Naive thymus-derived CD4-positive, alpha-beta T cell (primary cell): ENCODE results near the gene DENND2D. TPM values are rescaled to one million over a fixed set of nuclear protein-coding genes. Genes with fewer than 3 reads are reported as not detected.

ENCODE experiments used
- ATAC-seq: fragments of 150-1000 bp; cut with Tn5 transposase; 2 replicates; pipeline ENCODE4 v1.10.0; 2021; ENCODE audit warnings: mild to moderate bottlenecking, moderate library complexity
- CTCF ChIA-PET: fragments of 350-600 bp; sonication (Branson Sonifier 250); formaldehyde crosslinking; loops from one replicate; lab custom pipeline; 2021; ENCODE audit warnings: antibody characterized with exemption; lab: Charles Lee
- POLR2A ChIA-PET: fragments of 350-600 bp; sonication (Branson Sonifier 250); formaldehyde crosslinking; loops from one replicate; lab custom pipeline; 2021; ENCODE audit warnings: antibody characterized with exemption, inconsistent platforms; lab: Charles Lee
- DNase-seq, 9 donors: peaks; one replicate each; pipeline versions ENCODE4 v3.0.0 to v3.0.0-alpha.2; 2020 to 2022; ENCODE audit warnings: mixed read lengths in 1 of 9
- H3K27ac ChIP-seq: one replicate; pipeline ENCODE4 v1.7.0; 2013; ENCODE audit warnings: mild to moderate bottlenecking, low read depth, low read length, moderate library complexity
- H3K27me3 ChIP-seq, 2 donors: one replicate each; pipeline ENCODE4 v1.7.0; 2013; ENCODE audit warnings: low read length in 2 of 2, mild to moderate bottlenecking in 2 of 2, moderate library complexity in 2 of 2; ENCODE audit not compliant: control insufficient read depth in 2 of 2, insufficient read depth in 2 of 2
- H3K36me3 ChIP-seq, 3 experiments: 1 replicate in 2 of 3; 2 replicates in 1 of 3; pipeline ENCODE4 v1.7.0; 2013; ENCODE audit warnings: low read length in 3 of 3, mild to moderate bottlenecking in 3 of 3, moderate library complexity in 1 of 3; ENCODE audit not compliant: insufficient read depth in 3 of 3, control insufficient read depth in 2 of 3
- H3K4me1 ChIP-seq, 2 donors: one replicate each; pipeline ENCODE4 v1.7.0; 2013; ENCODE audit warnings: low read length in 2 of 2, mild to moderate bottlenecking in 2 of 2, moderate library complexity in 1 of 2; ENCODE audit not compliant: control insufficient read depth in 2 of 2, insufficient read depth in 2 of 2
- H3K4me3 ChIP-seq: 2 replicates; pipeline ENCODE4 v1.7.0; 2013; ENCODE audit warnings: mild to moderate bottlenecking, low read length
- H3K9me3 ChIP-seq, 3 experiments: 1 replicate in 2 of 3; 2 replicates in 1 of 3; pipeline ENCODE4 v1.7.0; 2013; ENCODE audit warnings: low read length in 3 of 3; ENCODE audit not compliant: control insufficient read depth in 2 of 3
- H3K27ac Mint-ChIP-seq, 9 donors: one replicate each; pipeline ENCODE4 v1.8.0; 2020 to 2022; ENCODE audit warnings: mixed read lengths in 9 of 9, mild to moderate bottlenecking in 8 of 9, moderate library complexity in 5 of 9, inconsistent platforms in 2 of 9
- H3K27me3 Mint-ChIP-seq, 5 donors: one replicate each; pipeline ENCODE4 v1.8.0; 2021 to 2022; ENCODE audit warnings: mixed read lengths in 5 of 5, mild to moderate bottlenecking in 1 of 5
- H3K36me3 Mint-ChIP-seq, 5 donors: one replicate each; pipeline ENCODE4 v1.8.0; 2020 to 2022; ENCODE audit warnings: mixed read lengths in 5 of 5, mild to moderate bottlenecking in 3 of 5, inconsistent platforms in 1 of 5
- H3K4me1 Mint-ChIP-seq, 7 donors: one replicate each; pipeline ENCODE4 v1.8.0; 2020 to 2022; ENCODE audit warnings: mixed read lengths in 7 of 7, mild to moderate bottlenecking in 3 of 7, inconsistent platforms in 1 of 7
- H3K4me3 Mint-ChIP-seq, 10 donors: one replicate each; pipeline ENCODE4 v1.8.0; 2020 to 2022; ENCODE audit warnings: mild to moderate bottlenecking in 10 of 10, mixed read lengths in 10 of 10, moderate library complexity in 6 of 10, inconsistent platforms in 2 of 10
- H3K9me3 Mint-ChIP-seq, 11 donors: one replicate each; pipeline ENCODE4 v1.8.0; 2020 to 2022; ENCODE audit warnings: mixed read lengths in 11 of 11, mild to moderate bottlenecking in 4 of 11, inconsistent platforms in 1 of 11, moderate library complexity in 1 of 11
- intact Hi-C, 2 donors: fragments of 100-400 bp; cut with micrococcal nuclease; formaldehyde crosslinking; loops; one replicate each; pipeline ENCODE4 v1.15.1; 2023
- polyA plus RNA-seq, 2 donors: library from polyadenylated mRNA; unstranded; fragments of 300-500 nt; fragmentation: Illumina TruSeq; gene quantifications; one replicate each; pipeline ENCODE4 v1.2.3, GENCODE V29; 2021
- total RNA-seq, 6 experiments: library from RNA in 5 of 6; stranded (reverse) in 5 of 6; gene quantifications; 1 replicate in 5 of 6; 2 replicates in 1 of 6; pipeline ENCODE4 v1.2.3 and lab custom pipeline; 2021 to 2026

Gene DENND2D
- total and polyA plus RNA-seq, 7 experiments from 2014 or later: 122 to 421 (median 288) TPM

DNA sequence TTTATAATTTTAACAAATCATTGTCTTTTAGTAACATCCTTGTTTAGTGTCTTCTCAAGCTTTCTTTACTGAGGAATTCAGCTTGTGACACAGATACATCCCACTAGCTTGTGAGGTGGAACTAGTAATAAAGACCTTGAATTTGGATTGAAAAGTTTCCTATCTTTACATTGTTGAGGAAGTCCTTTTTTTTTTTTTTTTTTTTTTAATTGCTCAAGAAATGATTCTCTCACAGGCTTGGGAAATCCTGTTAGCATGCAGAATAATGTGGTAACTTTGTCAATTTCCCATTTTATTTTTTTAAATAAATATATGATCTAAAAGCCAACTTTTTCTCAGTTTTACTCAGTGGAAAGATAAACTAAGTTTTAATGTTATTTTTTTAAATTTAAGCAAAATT is 15.8 kb downstream of the DENND2D start:
- ChIA-PET POLR2A (interaction anchor here (0.7 to 26.6 kb wide), 3 partner anchors 13 to 220 kb away, joined by 4 to 1128 read pairs (median 248); partner anchors contain the start of genes CHI3L2 and DENND2D), CTCF (interaction anchor here (0.7 kb wide), 1 partner anchor 569 kb away, joined by 3 read pairs; no protein-coding TSS in a partner anchor)
- Histone ChIP-seq H3K36me3 (peaks cover 26 to 45% (median 32%) of the 10 kb centered on the region in 3 experiments), H3K9me3 (no peaks in the 10 kb centered on the region), H3K27ac (no peak overlapping the region), H3K27me3 (no peaks in the 10 kb centered on the region), H3K4me1 (peaks cover 12 to 48% of the 10 kb centered on the region in 2 donors), H3K4me3 (no peak overlapping the region)
- no peaks in the 10 kb centered on the region for H3K27me3 Mint-ChIP-seq
- peaks cover 26 to 60% (median 42%) of the 10 kb centered on the region in 5 donors for H3K36me3 Mint-ChIP-seq
- intact Hi-C loops: loop anchor here (5.0 kb wide), 1 partner anchor 38 kb away; no protein-coding TSS in a partner anchor
- no peaks in the 10 kb centered on the region for H3K9me3 Mint-ChIP-seq
- no peak for DNase-seq
- H3K4me1 Mint-ChIP-seq: peaks cover 58 to 98% (median 91%) of the 10 kb centered on the region in 7 donors
- ATAC-seq: no peak
- peak overlapping the region in 5 of 9 donors; percentile 17 to 99 (median 78) for H3K27ac Mint-ChIP-seq
- H3K4me3 Mint-ChIP-seq: no peak overlapping the region

DNA sequence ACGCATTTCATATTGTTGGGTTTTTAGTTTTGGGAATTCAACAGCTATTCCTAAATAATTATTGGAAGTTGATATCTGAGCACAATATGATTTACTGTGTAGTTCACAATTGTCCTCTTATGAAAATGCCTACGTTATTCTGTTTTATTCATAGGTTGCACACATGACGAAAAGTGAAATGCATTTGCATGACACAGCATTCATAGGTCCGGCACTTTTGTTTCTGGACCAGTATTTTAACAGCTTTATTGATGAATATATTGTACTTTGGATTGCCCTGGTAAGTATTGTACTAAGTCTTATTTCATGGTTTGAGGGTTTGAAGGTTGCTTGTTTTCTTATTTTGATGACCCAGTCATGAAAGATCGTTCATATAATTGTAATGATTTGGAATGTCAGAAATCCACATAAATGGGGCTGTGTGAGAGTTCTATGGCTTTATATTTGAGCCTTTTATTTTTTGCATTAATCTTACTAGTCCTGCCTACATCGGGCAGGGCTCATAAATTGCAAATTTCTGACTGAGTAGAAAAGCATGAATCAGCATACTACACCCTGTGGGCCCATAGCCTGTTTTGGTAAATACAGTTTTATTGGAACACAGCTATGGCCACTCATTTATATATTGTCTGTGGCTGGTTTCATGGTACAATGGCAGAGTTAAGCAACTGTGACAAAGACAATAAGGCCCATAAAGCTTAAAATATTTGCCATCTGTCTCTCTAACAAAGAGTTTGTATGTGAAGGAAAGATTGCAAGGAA is 17.0 kb downstream of the DENND2D start:
- H3K27ac Mint-ChIP-seq: peak overlapping the region in 8 of 9 donors; percentile 17 to 99 (median 78)
- ATAC-seq (no peak), DNase-seq (no peak)
- H3K9me3 ChIP-seq: no peaks in the 10 kb centered on the region
- H3K4me1 ChIP-seq: peaks cover 7 to 43% of the 10 kb centered on the region in 2 donors
- intact Hi-C loops: loop anchor here (2.0 kb wide), 1 partner anchor 13 kb away; no protein-coding TSS in a partner anchor
- no peaks in the 10 kb centered on the region for H3K27me3 Mint-ChIP-seq
- H3K4me3 ChIP-seq: no peak overlapping the region
- peaks cover 18 to 34% (median 24%) of the 10 kb centered on the region in 3 experiments for H3K36me3 ChIP-seq
- peak overlapping the region; percentile 31 for H3K27ac ChIP-seq
- H3K36me3 Mint-ChIP-seq: peaks cover 16 to 55% (median 37%) of the 10 kb centered on the region in 5 donors
- H3K4me3 Mint-ChIP-seq: no peak overlapping the region
- H3K27me3 ChIP-seq: no peaks in the 10 kb centered on the region
- ChIA-PET POLR2A (interaction anchor here (1.2 to 26.6 kb wide), 8 partner anchors 11 to 137 kb away, joined by 3 to 1128 read pairs (median 4); partner anchors contain the start of genes CHI3L2, DENND2D and DRAM2), CTCF (interaction anchor here (0.6 to 1.8 kb wide), 5 partner anchors 40 to 259 kb away, joined by 3 to 4 read pairs (median 3); no protein-coding TSS in a partner anchor)
- H3K9me3 Mint-ChIP-seq: no peaks in the 10 kb centered on the region
- peaks cover 53 to 98% (median 91%) of the 10 kb centered on the region in 7 donors for H3K4me1 Mint-ChIP-seq

DNA sequence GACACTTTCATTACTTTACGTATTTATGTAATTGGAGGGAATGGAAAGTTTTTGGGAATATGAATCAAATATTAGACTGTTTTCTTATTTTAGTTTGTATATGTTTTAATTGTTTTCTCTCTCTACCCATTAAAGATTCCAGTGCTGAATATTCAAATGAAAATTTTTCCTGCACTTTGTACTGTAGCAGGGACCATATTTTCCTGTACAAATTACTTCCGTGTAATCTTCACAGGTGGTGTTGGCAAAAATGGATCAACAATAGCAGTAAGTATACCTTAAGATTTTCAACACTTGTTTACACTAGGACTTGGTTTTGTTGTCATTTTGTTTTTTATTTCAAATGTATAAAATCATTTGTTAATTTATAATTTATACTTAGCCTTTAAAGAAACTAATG is 18.4 kb downstream of the DENND2D start:
- Histone ChIP-seq H3K4me3 (no peak overlapping the region), H3K4me1 (peaks cover 0 to 29% of the 10 kb centered on the region in 2 donors), H3K27me3 (no peaks in the 10 kb centered on the region), H3K36me3 (peaks cover 6 to 24% (median 13%) of the 10 kb centered on the region in 3 experiments), H3K27ac (no peak overlapping the region), H3K9me3 (no peaks in the 10 kb centered on the region)
- ATAC-seq (no peak), DNase-seq (no peak)
- peak overlapping the region in 1 of 10 donors; percentile 4 for H3K4me3 Mint-ChIP-seq
- peaks cover 10 to 49% (median 31%) of the 10 kb centered on the region in 5 donors for H3K36me3 Mint-ChIP-seq
- no peaks in the 10 kb centered on the region for H3K27me3 Mint-ChIP-seq
- ChIA-PET CTCF (interaction anchor here (1.2 to 1.8 kb wide), 3 partner anchors 10 to 152 kb away, joined by 3 to 4 read pairs (median 3); no protein-coding TSS in a partner anchor), POLR2A (interaction anchor here (1.2 to 26.6 kb wide), 4 partner anchors 16 to 139 kb away, joined by 3 to 1128 read pairs (median 126); partner anchors contain the start of genes CHI3L2, DENND2D and DRAM2)
- H3K4me1 Mint-ChIP-seq: peaks cover 45 to 95% (median 85%) of the 10 kb centered on the region in 7 donors
- peak overlapping the region in 8 of 9 donors; percentile 13 to 99 (median 75) for H3K27ac Mint-ChIP-seq
- intact Hi-C loops: loop anchor here (2.0 kb wide), 1 partner anchor 15 kb away; no protein-coding TSS in a partner anchor
- H3K9me3 Mint-ChIP-seq: no peaks in the 10 kb centered on the region

DNA sequence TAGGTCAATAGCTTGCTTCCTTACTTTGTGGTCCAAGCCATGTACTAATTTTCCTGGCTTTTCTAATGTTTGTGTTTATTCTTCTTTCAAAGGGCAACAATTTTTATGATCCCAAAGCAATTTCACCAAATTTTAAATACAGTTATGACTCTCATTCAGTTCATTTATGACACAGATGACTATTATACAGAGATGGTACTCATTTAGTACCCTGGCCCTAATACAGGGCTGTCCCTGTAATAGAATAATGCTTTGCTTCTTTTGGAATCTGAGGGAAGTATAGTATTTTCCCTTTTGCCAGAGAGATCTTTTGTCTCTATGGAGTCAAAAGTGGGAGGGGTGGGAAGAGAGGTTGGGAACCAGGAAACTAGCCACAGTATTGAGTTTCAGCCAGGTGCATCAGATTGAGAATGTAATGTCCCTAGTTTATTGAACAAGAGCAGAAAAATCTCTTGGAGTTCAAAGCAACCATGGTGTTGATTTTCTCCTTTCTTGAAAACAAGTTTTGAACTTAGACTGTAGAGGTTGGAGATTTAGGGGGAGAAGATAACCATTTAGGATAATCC is 20.4 kb downstream of the DENND2D start:
- peaks cover 0 to 14% (median 4%) of the 10 kb centered on the region in 3 experiments for H3K36me3 ChIP-seq
- H3K4me1 ChIP-seq: peaks cover 0 to 18% of the 10 kb centered on the region in 2 donors
- Mint-ChIP-seq H3K27me3 (no peaks in the 10 kb centered on the region), H3K4me3 (peak overlapping the region in 2 of 10 donors; percentile 8 to 45), H3K27ac (peak overlapping the region in 8 of 9 donors; percentile 72 to 99 (median 88)), H3K9me3 (no peaks in the 10 kb centered on the region), H3K4me1 (peaks cover 30 to 91% (median 76%) of the 10 kb centered on the region in 7 donors), H3K36me3 (peaks cover under 1 to 52% (median 25%) of the 10 kb centered on the region in 5 donors)
- peak overlapping the region; percentile 24 for H3K27ac ChIP-seq
- H3K4me3 ChIP-seq: no peak overlapping the region
- intact Hi-C loops: no loop called here
- no peaks in the 10 kb centered on the region for H3K9me3 ChIP-seq
- ChIA-PET CTCF (interaction anchor here (0.6 to 1.1 kb wide), 2 partner anchors 11 to 166 kb away, joined by 3 to 5 read pairs; no protein-coding TSS in a partner anchor), POLR2A (interaction anchor here (1.0 to 26.6 kb wide), 5 partner anchors 13 to 130 kb away, joined by 3 to 1128 read pairs (median 5); partner anchors contain the start of genes CHI3L2 and DENND2D)
- no peaks in the 10 kb centered on the region for H3K27me3 ChIP-seq
- no peak for ATAC-seq
- DNase-seq: no peak

DNA sequence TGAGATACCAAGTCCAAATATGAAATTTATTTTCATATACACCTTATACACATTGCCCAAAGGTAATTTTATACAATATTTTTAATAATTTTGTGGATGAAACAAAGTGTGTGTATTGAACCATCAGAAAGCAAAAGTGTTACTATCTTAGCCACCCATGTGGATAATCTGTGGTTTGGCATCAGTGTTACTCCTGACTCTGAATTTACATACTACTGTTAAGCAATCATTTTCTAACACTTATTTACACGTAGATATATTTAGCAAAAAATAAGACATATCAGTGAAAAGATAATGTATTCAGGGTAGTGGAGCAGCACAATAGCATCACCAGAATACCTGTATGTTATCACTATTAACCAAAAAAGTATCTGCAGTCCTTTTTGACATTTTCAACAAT is 23.8 kb downstream of the DENND2D start:
- no peak overlapping the region for H3K4me3 Mint-ChIP-seq
- intact Hi-C loops: no loop called here
- H3K4me3 ChIP-seq: no peak overlapping the region
- ChIA-PET POLR2A (no interaction called here), CTCF (no interaction called here)
- H3K27ac Mint-ChIP-seq: peak overlapping the region in 3 of 9 donors; percentile 25 to 67 (median 50)
- H3K4me1 Mint-ChIP-seq: peaks cover 17 to 94% (median 63%) of the 10 kb centered on the region in 7 donors
- no peak overlapping the region for H3K27ac ChIP-seq
- peaks cover 5 to 46% (median 41%) of the 10 kb centered on the region in 5 donors for H3K36me3 Mint-ChIP-seq
- no peaks in the 10 kb centered on the region for H3K27me3 ChIP-seq
- peaks cover 0 to 20% of the 10 kb centered on the region in 2 donors for H3K4me1 ChIP-seq
- H3K36me3 ChIP-seq: peaks cover 4 to 14% (median 4%) of the 10 kb centered on the region in 3 experiments
- DNase-seq: no peak
- H3K9me3 Mint-ChIP-seq: no peaks in the 10 kb centered on the region
- no peaks in the 10 kb centered on the region for H3K9me3 ChIP-seq
- no peak for ATAC-seq
- no peaks in the 10 kb centered on the region for H3K27me3 Mint-ChIP-seq

DNA sequence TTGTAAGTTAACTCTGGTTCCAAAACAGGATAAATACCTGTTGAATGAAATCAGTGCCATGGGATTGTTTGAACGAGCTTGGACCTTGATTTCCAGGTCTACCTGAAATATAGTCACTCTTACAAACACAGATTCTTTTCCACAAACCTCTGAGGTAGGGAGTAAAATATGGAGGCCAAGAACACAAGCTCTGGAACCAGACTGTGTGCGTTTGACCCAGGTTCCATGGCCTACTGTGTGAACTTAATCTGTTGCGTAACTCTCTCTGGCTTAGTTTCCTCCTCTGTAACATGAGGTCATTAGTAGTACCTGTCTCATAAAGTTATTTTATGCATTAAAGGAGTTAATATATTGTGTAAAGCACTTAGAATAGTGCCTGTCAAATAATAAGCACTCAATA is 25.1 kb downstream of the DENND2D start:
- DNase-seq (no peak), ATAC-seq (no peak)
- CTCF ChIA-PET: interaction anchor here (0.7 kb wide), 1 partner anchor 27 kb away, joined by 3 read pairs; no protein-coding TSS in a partner anchor
- Mint-ChIP-seq H3K27ac (peak overlapping the region in 1 of 9 donors; percentile 59), H3K4me3 (no peak overlapping the region), H3K4me1 (peaks cover 11 to 81% (median 56%) of the 10 kb centered on the region in 7 donors), H3K9me3 (no peaks in the 10 kb centered on the region), H3K27me3 (no peaks in the 10 kb centered on the region), H3K36me3 (peaks cover 5 to 49% (median 41%) of the 10 kb centered on the region in 5 donors)
- intact Hi-C loops: no loop called here
- peaks cover 0 to 20% of the 10 kb centered on the region in 2 donors for H3K4me1 ChIP-seq
- no peaks in the 10 kb centered on the region for H3K9me3 ChIP-seq
- H3K27ac ChIP-seq: no peak overlapping the region
- peaks cover 4 to 14% (median 4%) of the 10 kb centered on the region in 3 experiments for H3K36me3 ChIP-seq
- H3K4me3 ChIP-seq: no peak overlapping the region
- POLR2A ChIA-PET: no interaction called here
- H3K27me3 ChIP-seq: no peaks in the 10 kb centered on the region
